ENCODE results near the gene ABCC5.

The ABCC5 gene

DNA sequence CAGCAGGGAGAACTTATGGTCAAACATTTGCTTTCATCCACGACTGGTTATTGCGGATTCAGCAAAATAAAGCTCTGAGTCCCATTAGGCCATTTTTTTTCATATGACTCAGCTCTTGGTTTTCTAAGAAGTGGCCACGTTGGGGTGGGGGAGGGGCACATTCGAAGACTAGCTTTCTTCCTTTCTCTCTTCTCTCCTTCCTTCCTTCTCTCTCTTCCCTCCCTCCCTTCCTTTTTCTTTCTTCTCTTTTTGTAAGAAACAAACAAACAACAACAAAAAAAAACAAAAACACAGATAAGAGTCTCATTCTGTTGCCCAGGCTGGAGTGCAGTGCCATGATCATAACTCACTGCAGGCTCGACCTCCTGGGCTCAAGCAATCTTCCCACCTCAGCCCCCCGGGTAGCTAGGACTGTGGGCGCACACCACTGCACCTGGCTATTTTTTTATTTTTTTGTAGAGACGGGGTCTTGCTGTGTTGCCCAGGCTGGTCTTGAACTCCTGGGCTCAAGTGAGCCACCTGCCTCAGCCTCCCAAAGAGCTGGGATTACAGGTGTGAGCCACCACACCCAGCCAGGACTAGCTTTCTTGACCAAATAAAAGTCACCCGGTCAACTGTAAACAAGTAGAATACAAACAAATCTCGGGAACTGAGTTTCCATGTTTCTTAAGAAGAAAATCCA is 41.6 kb downstream of the ABCC5 start:
- no peak for DNase-seq (ENCODE audit: low read depth in 2 of 2)

DNA sequence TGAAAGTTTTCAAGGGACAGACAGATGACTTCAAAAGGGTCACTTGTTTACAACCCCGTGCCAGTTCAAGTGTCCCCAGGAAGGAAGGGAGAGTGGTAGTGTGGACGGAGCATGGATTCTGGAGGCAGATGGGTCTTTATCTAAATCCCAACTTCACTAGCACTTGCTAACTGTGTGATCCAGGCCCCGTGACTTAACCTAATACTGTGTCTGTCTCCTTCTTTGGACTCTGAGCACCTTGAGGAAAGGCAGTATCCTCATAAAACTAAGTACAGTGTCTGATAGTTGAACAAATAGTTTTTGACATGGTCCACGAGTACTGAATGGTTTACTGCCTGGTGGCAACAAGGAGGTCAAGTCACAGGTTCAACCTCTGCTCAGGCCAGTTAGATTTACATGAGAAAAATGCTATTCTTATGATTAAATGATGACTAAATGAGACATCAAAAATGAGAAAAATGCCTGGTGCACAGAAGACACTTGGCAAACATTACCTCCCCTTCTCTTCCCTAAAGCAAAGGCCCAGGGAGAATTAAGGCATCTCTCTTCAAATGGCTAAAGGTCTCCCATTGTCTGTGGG is 48.9 kb downstream of the ABCC5 start:
- DNase-seq (ENCODE audit: low read depth in 2 of 2) = no peak

DNA sequence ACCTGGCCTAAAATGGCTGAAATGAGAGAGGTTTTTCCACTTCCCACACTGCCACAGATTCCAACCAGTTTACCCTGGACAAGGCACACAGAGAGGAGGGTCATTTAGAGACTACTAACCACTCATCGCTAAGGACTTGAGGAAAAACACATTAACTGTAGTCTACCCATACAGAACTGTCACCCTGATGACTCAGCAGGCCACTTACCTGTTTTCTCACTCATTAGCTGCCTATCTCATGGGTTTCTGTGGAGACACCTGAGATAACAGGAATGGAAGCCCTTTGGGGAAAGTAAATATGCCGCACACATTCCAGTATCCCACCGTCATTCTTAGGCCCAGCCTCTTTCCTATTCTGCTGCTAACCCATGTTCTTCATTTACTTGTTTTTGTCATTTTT is 50.0 kb downstream of the ABCC5 start:
- DNase-seq (ENCODE audit: low read depth in 2 of 2) = no peak

DNA sequence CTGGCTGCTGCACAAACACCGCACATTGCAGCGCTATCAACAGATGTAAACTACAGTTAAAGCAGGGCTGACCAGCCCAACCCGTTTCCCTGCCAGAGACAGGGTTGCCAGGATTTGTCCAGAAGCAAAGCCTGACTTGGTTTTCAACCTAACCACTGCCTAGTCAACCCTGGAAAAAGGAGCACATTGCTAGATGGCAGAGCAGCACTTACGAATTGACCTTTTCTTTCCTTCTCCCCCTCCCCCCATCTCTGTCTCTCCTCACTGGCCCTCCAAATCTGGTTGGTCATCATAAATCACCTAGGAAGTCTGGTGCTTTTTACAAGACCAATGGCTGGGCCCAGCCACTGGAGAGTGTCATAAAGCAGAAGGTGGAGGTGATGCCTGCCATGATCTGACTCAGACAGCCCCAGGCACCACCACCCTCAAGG is 51.3 kb downstream of the ABCC5 start:
- no peak for DNase-seq (ENCODE audit: low read depth in 2 of 2)

DNA sequence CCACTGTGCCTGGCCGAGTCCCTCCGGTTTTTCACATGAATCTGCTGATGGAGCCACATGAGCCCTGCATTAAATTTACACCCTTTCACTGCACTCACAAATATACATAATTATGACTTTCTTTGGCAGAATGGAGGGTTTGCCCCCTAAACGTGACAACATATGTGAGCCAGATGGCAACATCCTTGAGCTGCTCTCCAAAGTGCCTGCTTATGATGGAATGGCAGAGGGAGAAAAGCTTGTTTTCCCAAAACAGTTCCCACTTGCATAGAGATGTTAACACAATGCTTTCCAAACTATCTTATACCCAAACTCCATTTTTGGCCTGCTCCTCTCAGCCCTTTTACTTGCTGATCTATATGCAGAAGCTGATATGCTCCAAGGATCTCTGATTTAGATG is 54.9 kb downstream of the ABCC5 start:
- no peak for DNase-seq (ENCODE audit: low read depth in 2 of 2)

DNA sequence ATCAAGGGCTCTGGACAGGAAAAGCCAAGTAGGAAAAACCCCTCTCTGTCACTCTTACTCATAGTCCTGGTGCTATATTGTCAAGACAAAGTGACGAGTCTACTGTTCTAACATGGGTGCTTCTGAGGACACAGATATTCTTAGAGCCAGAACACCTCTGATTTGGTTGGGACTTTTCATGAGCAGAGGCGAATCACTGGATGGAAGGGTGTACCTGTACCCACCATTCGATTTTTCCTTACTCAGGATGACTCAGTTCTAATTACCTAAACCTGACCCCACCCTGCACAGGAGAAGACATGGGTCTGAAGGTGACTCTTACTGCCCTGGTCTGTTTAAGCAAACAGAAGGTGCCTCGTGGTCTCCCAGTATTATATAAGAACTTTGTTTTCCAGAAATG is 58.5 kb downstream of the ABCC5 start:
- no peak for DNase-seq (ENCODE audit: low read depth in 2 of 2)

DNA sequence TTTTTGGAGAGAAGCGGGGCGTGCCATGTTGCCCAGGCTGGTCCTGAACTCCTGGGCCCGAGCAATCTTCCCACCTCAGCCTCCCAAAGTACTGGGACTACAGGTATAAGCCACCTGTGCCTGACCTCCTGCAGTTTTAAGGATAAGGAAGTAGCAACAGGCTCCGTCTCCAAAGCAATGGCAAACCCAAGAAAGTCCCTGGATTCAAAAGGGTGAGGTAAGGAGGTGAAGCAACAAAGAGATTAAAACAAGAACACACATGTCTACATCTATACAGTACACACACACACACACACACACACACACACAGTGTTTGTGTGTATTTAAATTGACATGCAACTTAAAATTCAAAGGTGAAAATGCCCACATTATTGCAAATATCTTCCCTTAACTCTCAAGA is 58.9 kb downstream of the ABCC5 start:
- DNase-seq (ENCODE audit: low read depth in 2 of 2) = no peak

DNA sequence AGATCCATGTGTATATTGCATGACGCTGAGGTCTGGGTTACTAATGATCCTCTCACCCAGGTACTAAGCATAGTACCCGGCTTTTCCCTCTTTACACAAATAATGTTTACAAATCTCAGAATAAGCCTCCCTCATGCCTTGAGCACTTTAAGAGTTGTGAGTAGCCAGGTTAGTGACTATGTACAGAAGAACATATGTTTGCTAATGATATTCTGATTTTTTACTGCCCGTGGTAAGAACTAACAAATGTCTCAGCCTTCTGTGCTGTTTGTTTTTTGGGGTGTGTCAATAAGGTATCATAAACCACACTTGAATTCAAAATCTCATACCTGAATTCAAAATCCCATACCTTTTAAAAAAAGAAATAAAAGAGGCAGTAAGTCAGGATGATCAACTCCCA is 59.5 kb downstream of the ABCC5 start:
- DNase-seq (ENCODE audit: low read depth in 2 of 2) = no peak

DNA sequence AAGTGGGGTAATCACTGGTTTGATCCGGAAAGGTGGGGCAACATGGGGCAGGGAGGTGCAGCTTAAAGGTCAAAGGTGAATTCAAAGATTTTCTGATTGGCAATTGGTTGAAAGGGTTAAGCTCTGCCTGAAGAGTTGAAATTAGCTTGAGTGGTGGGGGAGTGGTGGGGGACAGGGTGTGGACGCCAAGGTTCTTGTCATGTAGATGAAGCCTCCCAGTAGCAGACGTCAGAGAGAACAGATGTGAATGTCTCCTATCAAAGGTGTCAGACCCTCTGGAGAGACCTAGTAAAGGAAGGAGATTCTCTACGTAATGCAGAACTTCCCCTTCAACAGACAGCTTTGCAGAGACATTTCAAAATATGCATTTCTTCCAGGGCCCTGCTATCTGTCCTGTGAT is 62.8 kb downstream of the ABCC5 start:
- no peak for DNase-seq (ENCODE audit: low read depth in 2 of 2)

DNA sequence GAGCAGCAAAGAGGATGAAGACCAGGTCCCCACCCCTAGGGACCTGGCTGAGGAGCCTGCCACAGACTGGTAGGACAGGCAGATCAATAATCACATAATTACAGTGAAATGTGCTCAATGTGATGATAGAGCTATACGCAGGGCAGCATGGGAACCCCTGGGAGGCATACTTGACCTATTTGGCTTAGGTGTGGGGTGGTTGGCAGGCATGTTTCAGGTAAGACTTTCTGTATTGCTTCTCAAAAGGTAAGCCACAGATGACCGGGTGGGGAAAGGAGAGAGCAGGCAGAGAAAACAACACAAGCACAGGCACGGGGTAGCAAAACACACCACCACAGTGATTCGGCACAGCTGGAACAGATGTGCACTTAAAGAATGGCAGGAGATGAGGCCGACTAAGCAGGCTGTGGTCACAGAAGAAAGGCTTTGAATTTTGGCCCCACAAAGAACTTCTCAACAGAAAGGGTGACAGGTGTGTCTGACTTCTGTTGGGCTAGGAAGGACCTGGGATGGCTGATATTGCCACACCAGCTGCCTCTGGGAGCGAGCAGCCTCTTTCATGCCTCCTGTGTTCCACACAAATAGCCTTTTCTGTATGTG is 64.1 kb downstream of the ABCC5 start:
- DNase-seq (ENCODE audit: low read depth in 2 of 2) = no peak

DNA sequence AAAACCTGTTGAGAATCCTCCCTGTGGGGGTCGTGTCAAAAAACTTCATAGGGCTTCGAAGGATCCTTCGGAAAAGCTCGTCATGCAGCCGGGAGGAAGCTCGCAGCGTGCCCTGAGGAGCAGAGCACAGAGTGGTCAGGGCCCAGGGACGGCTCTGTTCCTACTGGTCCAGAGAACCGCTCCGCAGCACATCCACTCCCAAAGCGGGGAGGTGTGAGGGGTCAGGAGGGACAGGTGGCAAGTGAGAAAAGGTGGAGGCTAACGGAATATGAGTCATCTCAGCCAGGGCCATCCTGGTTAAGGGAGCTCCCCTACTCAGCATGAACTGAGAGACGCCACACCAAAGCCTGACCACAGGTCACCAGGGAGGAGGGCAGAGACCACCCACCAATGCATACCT is 66.2 kb downstream of the ABCC5 start:
- no peak for DNase-seq (ENCODE audit: low read depth in 2 of 2)

DNA sequence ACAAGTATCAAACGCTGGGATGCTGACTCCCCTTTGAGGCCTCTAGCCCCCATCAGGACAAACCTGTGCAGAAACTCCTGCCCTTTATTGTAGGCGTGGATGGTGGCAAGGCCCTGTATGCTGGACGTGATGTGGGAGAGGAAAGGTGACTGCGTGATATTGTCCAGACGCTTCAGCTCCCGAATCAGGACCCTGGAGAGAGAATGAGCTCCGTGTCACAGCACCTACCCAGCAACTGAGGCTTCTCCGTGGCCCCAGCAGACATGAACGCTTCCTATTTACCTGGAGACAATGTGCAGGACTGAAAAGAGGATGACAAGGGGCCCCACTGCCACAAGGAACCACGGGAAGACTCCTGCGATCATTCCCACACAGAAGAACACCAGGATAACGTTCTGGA is 68.0 kb downstream of the ABCC5 start:
- DNase-seq (ENCODE audit: low read depth in 2 of 2) = no peak

DNA sequence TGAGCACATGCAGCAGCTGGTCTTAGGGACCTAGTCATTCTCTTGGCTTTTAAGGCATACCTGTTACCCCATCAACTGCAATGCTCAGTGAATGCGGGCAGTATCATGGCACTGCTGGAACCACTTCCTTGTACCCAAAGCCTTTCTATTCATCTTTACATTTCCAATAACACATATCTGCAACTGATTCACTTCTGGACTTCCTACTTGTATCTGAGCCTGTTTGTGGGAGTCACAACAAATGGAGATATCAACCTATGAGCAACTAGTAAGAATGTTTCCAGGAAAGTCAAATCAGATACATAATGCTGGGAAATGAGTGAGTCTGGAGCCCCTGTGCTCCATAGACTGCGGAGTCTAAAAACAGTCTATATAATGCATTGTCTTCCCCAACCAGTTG is 71.6 kb downstream of the ABCC5 start:
- DNase-seq (ENCODE audit: low read depth in 2 of 2) = no peak

DNA sequence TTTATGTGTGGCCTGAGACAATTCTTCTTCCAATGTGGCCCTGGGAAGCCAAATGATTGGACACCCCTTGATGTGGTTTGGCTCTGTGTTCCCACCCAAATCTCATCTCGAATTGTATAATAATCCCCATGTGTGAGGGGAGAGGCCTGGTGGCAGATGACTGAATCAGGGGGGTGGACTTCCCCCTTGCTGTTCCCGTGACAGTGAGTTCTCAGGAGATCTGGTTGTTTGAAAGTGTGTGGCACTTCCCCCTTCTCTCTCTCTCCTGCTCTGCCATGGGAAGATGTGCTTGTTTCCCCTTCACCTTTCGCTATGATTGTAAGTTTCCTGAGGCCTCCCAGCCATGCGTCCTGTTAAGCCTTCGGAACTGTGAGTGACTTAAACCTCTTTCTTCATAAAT is 72.9 kb downstream of the ABCC5 start:
- DNase-seq (ENCODE audit: low read depth in 2 of 2) = no peak

DNA sequence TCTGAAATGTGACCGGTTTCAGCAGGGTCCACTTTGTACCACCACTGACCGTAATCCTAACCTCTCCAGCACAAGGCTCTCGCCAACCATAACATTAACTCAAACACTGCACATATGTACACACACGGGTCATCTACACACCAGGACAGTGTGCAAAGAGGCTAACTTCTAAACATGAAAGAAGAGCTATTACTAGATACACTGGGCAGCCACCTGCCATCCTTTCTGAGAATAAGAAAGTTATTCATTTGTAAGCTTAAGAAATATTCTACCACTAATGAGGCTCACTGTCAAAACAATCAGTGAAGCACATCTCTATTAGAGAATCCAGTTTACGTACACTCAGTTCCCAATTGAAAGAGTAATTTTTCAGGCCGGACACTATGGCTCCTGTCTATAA is 73.9 kb downstream of the ABCC5 start:
- DNase-seq (ENCODE audit: low read depth in 2 of 2) = no peak

DNA sequence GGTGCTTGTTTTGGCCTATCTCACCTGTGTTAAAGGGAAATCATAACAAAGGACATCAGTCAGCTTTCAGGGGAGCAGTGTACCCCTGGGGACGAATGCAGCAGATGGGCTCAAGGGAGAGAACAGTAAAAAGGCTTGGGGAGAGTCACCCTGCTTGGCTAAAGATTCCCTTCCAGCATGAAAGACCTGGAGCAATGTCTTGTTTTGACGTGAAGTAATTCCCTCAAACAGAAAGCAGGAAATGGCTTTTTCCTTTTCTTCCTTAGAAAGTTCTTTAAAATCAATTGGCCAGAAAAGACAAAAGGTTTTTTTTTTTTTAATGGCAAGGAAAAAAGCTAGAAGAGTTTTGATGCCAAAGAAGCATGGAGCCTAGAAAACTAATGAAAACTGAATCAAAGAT is 76.5 kb downstream of the ABCC5 start:
- DNase-seq (ENCODE audit: low read depth in 2 of 2) = no peak

DNA sequence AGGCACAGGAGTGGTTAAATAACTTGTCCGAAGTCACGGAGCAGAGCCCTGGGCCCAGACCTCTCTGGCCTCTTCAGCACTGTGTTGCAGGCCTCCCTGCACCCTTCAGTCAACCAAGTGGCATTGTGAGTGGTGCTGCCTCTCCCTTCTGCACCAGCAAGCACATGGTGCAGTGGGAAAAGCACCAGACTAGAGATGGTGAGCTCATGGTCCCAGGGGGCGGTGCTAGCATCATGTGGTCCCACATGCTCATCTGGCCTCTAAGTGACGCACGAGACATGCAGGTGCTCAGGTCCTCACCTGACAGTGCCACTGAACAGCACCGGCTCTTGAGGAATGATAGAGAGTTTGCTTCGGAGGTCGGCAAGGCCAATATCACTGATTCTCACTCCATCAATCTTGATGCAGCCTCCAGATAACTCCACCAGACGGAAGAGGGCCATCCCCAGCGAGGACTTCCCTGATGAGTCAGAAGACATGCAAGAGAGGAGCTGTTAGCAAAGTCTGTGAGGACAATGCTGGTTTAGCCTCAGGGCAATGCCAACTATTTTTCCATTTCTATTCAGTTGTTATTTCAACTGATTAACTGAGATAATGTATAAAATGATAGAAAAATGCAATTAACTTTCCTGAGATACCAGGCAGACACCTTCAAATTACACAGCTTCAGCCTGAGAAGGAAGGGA is 79.9 kb downstream of the ABCC5 start:
- DNase-seq (ENCODE audit: low read depth in 2 of 2) = no peak

DNA sequence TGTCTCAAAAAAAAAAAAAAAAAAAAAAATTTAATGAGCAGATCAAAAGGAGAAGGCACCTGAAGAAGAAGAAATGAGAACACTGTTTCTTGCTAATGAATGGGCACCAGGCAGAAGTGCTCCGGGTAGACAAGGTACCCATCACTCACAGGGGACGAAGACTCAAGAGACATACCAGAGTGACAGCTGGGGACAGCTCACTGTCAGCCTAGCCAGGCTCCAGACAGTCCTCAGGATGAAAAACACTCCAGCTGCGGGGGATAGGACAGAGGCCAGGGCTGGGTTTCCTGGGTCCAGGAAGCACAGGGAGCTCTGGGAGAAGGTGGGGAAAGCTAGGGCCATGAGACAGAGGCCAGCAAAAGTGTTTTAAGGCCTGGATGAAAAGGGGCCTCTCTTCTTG is 84.5 kb downstream of the ABCC5 start:
- DNase-seq (ENCODE audit: low read depth in 2 of 2) = no peak

DNA sequence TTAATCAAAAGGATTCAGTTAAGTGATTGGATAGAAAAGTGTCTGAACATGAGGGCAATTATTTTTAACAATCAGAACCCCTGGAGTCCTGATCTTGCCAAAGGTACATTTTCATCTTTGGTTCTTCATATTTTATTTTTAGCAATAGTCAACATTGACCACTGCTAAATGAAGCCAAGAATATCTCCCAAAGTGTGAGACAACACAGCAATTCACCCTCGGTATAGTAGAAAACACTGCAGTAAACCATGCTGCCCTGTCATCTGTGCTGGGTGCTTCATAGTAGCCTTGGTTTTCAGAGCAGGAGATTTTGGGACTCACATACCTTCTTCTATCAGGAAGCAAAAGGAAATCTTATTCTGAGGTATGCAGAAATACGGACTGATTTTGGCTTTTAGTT is 85.8 kb downstream of the ABCC5 start:
- DNase-seq (ENCODE audit: low read depth in 2 of 2) = no peak

DNA sequence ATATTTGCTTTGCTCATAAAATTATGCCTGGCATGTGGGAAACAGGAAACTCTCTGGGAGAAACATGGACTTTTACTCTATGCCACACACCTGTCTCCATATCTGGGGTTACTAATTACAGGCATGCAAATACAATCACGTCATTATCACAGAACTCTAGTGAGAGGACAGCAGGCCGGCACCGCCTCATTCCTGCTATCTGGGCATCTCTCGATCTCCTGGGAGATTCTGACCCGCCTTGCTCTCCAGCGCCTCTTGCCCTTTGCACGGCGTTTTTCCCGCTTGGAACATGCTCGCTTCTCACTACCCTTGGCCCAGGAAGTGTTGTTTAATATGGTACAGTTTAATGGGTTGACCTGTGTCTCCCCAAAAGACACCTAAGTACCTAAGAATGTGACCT is 87.6 kb downstream of the ABCC5 start:
- no peak for DNase-seq (ENCODE audit: low read depth in 2 of 2)

DNA sequence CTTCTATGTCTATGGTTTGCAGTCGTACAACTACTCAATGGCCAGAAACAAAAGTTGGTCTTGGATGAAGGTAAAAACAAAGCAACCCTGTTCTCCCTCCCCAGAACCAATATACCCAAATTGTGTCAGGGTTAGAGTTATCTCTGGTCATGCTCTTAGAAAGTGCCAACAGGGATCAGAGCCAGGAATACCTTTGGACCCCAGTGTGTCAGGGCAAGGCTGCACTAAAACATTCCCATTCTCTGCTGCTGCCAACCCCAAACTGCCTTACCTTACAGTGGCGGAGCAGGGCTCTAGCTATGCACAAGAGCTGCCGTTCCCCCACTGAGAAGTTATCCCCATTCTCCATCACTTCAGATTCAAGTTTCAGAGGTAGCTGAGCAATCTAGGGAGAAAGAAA is 90.6 kb downstream of the ABCC5 start:
- no peak for DNase-seq (ENCODE audit: low read depth in 2 of 2)

DNA sequence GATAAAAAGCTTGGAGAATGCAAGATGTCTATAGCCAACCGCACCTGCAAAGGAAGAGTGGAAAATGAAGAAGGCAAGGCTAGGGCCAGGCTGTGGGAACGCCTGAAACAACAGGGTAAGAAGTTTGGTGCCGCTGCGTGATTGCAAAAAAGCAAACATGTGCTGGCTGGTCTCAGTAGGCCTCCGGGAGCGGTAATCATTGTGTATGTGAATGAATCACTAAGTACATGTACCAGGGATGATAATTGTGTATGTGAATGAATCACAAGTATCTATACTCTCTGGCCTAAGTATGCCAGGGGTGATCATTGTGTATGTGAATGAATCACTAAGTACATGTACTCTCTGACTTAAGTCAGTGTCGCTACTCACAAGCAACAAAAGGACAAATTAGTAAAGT is 92.7 kb downstream of the ABCC5 start:
- no peak for DNase-seq (ENCODE audit: low read depth in 2 of 2)

DNA sequence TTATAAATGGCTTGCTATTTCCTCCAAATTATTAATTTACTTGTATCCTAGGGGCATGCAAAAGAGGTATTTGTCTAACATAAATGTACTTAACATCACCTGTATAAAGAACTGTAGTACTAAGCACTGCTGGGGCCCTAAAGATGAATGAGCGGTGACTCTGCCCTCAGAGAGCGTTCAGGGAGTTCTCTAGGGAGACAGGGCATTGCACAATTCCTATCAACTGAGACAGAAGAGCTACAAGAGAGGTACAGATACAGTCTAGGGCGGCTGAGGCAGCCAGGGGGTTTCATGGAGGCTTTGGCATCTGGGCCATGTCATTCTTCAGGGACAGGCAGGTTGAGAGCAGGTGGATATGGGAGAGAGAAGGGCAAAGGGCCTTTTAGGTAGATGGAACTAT is 93.1 kb downstream of the ABCC5 start:
- DNase-seq (ENCODE audit: low read depth in 2 of 2) = no peak

All from stimulated activated CD8-positive, alpha-beta memory T cell treated with anti-CD3 and anti-CD28 coated beads, Interleukin-7, amount 100 ng/mL, for 1 hour (primary cell).